MG63 (cell line): Measurements from ENCODE around the gene NHERF2. TPM values are rescaled to one million over a fixed set of nuclear protein-coding genes. Genes with fewer than 3 reads are reported as not detected.
A peak's percentile ranks its signal among the peaks of the same experiment; 100 is the strongest.

Source experiments
- DNase-seq: peaks from one replicate; pipeline ENCODE4 v3.0.0-alpha.2; 2020
- H3K27me3 ChIP-seq: fragments of 250-450 bp; sonication (Bioruptor Pico); 2 replicates; pipeline ENCODE4 v1.5.1; 2020; ENCODE audit warnings: mild to moderate bottlenecking, moderate library complexity
- H3K36me3 ChIP-seq: fragments of 250-450 bp; sonication (Bioruptor Pico); 2 replicates; pipeline ENCODE4 v1.5.1; 2020; ENCODE audit warnings: mild to moderate bottlenecking, moderate library complexity
- H3K4me3 ChIP-seq: fragments of 250-450 bp; sonication (Bioruptor Pico); 2 replicates; pipeline ENCODE4 v1.5.1; 2020; ENCODE audit warnings: mild to moderate bottlenecking, moderate library complexity
- H3K9me3 ChIP-seq: fragments of 250-450 bp; sonication (Bioruptor Pico); 2 replicates; pipeline ENCODE4 v1.5.1; 2020; ENCODE audit warnings: mild to moderate bottlenecking, moderate library complexity
- total RNA-seq: library from RNA; depleted of rRNA; stranded (reverse); fragments of >200 nt; shearing (Covaris generic); gene quantifications from 2 replicates; pipeline ENCODE4 v1.2.3, GENCODE V29; 2014; ENCODE audit warnings: low replicate concordance

The NHERF2 gene
- total RNA-seq, 1 experiment from 2014 or later: 15.9 TPM

- no peak overlapping the region for H3K4me3 ChIP-seq
- H3K27me3 ChIP-seq: no peaks in the 10 kb centered on the region
- no peak for DNase-seq
- no peaks in the 10 kb centered on the region for H3K9me3 ChIP-seq
- peaks cover 30% of the 10 kb centered on the region for H3K36me3 ChIP-seq
These were observed 49.6 kb downstream of the NHERF2 start for GRCh38 chr16:2076072-2076865.

GRCh38 chr16:2077016-2077415 is 50.3 kb downstream of the NHERF2 start:
- DNase-seq: no peak
- peaks cover 34% of the 10 kb centered on the region for H3K36me3 ChIP-seq
- H3K9me3 ChIP-seq: no peaks in the 10 kb centered on the region
- no peaks in the 10 kb centered on the region for H3K27me3 ChIP-seq
- no peak overlapping the region for H3K4me3 ChIP-seq

DNA sequence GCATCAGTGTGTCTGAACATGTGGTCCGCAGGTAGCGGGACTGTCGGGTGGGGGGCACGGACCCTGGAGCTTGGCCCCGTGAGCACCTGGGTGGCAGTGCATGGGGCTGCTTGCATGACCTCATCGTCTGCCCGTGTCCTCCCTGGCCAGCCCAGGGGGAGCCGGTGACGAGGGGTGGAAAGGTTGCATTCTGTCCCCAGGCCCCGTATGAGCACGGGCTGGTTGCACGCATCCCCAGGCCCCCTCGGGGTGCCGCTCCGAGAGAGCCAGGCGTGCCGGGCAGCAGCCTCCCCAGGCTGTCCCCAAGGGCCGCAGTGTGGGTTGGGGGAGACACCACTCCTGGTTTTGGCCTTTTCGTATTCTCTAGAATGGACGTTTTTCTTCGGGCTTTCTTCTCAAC is 51.0 kb downstream of the NHERF2 start:
- H3K27me3 ChIP-seq: no peaks in the 10 kb centered on the region
- no peaks in the 10 kb centered on the region for H3K9me3 ChIP-seq
- H3K36me3 ChIP-seq: peaks cover 39% of the 10 kb centered on the region
- H3K4me3 ChIP-seq: no peak overlapping the region
- DNase-seq: no peak

DNA sequence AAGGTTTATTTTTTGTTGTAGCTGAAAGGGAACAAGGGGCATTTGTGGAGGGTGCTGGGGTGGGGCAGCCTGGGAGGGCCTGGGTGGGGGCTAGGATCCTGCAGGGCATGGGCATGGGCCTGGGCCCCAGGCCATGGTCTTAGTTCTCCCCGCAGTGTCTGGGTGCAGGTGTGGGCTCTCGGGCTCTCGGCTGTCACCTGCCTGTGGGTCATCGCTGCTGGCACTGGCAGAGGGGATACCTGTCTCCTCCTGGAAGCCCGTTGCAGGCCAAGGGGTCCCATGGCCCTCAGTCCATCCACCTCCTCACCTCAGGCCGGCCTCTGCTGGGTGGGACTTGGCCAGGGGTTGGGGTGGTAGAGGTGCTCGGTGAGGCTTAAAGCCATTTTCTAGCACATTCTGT is 51.4 kb downstream of the NHERF2 start:
- DNase-seq: no peak
- H3K4me3 ChIP-seq: no peak overlapping the region
- H3K36me3 ChIP-seq: peaks cover 35% of the 10 kb centered on the region
- no peaks in the 10 kb centered on the region for H3K27me3 ChIP-seq
- no peaks in the 10 kb centered on the region for H3K9me3 ChIP-seq

DNA sequence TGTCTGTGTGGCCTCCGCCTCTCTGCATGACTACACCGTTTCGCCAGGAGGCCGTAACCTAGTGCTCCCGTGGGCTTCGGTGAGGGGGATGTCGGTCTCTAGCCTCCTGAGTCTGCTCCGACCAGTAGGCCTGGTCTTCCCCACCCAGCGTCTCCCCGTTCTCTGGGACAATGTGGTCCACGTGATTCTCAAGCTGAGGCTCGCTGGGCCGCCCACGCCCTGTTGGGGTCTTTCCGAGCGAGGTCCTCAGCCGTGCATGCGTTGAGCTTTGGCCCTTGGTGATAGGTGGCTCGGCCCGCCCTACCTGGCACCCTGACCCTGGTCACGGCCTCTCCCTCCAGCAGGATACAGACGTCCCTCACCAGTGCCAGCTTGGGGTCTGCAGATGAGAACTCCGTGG is 52.0 kb downstream of the NHERF2 start:
- no peak for DNase-seq
- H3K4me3 ChIP-seq: no peak overlapping the region
- H3K36me3 ChIP-seq: peaks cover 30% of the 10 kb centered on the region
- no peaks in the 10 kb centered on the region for H3K27me3 ChIP-seq
- no peaks in the 10 kb centered on the region for H3K9me3 ChIP-seq

- Histone ChIP-seq H3K4me3 (no peak overlapping the region), H3K27me3 (no peaks in the 10 kb centered on the region), H3K9me3 (no peaks in the 10 kb centered on the region), H3K36me3 (peaks cover 32% of the 10 kb centered on the region)
- no peak for DNase-seq
These were observed 52.7 kb downstream of the NHERF2 start for GRCh38 chr16:2079311-2079800.

DNA sequence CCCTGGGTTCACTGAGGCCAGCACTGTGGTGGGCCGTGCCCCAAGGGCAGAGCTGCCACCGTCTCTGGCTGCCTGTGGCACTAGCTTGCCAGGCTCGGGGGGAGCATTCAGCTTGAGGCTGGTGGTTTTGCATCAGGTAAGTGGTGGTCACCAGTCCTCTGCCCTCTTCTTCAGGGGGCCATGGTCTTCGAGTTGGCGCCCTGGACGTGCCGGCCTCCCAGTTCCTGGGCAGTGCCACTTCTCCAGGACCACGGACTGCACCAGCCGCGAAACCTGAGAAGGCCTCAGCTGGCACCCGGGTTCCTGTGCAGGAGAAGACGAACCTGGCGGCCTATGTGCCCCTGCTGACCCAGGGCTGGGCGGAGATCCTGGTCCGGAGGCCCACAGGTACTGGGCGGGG is 53.3 kb downstream of the NHERF2 start:
- no peak for DNase-seq
- Histone ChIP-seq H3K9me3 (no peaks in the 10 kb centered on the region), H3K27me3 (no peaks in the 10 kb centered on the region), H3K36me3 (peaks cover 36% of the 10 kb centered on the region), H3K4me3 (no peak overlapping the region)

DNA sequence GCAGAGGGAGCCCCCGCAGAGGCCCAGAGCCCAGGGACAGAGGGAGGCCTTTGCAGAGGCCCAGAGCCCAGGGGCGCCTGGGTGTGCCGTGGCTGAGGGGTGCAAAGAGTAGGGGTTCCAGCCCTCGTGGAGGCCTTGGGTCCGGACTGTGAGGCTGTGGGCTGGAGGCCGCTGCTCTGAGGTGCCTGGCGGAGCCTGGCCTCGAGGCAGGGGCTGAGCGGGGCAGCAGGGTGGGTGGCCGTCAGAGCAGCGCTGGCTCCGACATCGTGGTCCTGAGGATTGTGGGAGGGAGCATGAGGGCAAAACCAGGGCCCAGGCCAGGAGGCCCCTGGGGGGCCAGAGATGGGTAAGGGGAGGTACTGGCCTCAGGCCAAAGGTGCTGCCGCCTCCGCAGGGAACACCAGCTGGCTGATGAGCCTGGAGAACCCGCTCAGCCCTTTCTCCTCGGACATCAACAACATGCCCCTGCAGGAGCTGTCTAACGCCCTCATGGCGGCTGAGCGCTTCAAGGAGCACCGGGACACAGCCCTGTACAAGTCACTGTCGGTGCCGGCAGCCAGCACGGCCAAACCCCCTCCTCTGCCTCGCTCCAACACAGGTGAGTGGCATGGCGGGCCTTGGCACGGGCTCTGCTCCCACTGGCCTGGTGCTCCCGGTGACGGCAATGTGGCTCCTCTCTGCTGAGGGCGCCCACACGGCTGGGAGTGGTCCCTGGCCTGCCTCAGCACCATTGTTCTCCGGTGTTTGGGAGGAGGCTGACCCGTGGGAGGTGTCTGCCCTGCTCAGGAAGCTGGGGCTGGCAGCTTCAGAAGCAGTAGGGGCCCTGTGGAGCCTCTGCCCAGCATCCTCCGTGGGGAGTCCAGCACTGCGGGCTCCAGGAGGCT is 54.7 kb downstream of the NHERF2 start:
- H3K27me3 ChIP-seq: no peaks in the 10 kb centered on the region
- DNase-seq: no peak
- H3K36me3 ChIP-seq: peaks cover 45% of the 10 kb centered on the region
- H3K9me3 ChIP-seq: no peaks in the 10 kb centered on the region
- H3K4me3 ChIP-seq: no peak overlapping the region

GRCh38 chr16:2082171-2082982 is 55.7 kb downstream of the NHERF2 start:
- Histone ChIP-seq H3K4me3 (no peak overlapping the region), H3K9me3 (no peaks in the 10 kb centered on the region), H3K27me3 (no peaks in the 10 kb centered on the region), H3K36me3 (peaks cover 52% of the 10 kb centered on the region)
- DNase-seq: no peak

DNA sequence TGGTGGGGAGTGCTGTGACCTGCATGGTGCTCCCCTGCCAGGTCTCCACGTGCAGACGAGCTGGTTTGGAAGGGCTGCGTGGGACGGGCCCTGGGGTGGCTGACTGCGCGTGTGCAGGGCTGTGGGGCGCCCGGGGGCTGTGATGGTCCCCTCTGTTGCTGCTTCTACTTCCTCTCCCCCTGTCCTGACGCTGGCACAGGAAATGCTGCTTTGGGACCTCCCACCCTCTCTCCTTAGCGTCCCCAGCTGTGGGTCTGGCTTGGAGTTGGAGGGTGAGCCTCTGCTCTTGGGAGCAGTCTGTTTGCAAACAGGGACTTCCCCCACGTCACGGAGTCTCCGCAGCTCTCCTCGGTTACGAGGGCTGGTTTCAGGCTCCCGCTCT is 56.3 kb downstream of the NHERF2 start:
- DNase-seq: no peak
- no peaks in the 10 kb centered on the region for H3K27me3 ChIP-seq
- no peak overlapping the region for H3K4me3 ChIP-seq
- H3K36me3 ChIP-seq: peaks cover 58% of the 10 kb centered on the region
- no peaks in the 10 kb centered on the region for H3K9me3 ChIP-seq

DNA sequence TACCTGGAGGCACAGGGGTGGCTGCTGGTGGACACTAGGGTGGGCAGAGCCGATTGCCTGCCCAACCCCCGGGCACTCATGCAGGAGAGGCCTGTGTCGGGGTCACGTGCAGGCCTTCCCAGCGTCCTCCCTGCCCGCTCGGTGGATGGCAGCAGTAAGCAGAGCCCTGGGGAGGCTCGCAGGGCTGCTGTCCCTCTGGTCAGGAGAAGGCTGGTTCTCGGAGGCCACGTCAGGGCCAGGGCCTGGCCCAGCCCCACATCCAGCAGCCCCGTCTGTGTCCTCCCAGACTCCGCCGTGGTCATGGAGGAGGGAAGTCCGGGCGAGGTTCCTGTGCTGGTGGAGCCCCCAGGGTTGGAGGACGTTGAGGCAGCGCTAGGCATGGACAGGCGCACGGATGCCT is 56.7 kb downstream of the NHERF2 start:
- DNase-seq: no peak
- no peaks in the 10 kb centered on the region for H3K27me3 ChIP-seq
- H3K4me3 ChIP-seq: no peak overlapping the region
- no peaks in the 10 kb centered on the region for H3K9me3 ChIP-seq
- H3K36me3 ChIP-seq: peaks cover 61% of the 10 kb centered on the region

GRCh38 chr16:2083876-2084780 is 57.4 kb downstream of the NHERF2 start:
- no peaks in the 10 kb centered on the region for H3K9me3 ChIP-seq
- H3K27me3 ChIP-seq: no peaks in the 10 kb centered on the region
- no peak for DNase-seq
- no peak overlapping the region for H3K4me3 ChIP-seq
- H3K36me3 ChIP-seq: peaks cover 68% of the 10 kb centered on the region

DNA sequence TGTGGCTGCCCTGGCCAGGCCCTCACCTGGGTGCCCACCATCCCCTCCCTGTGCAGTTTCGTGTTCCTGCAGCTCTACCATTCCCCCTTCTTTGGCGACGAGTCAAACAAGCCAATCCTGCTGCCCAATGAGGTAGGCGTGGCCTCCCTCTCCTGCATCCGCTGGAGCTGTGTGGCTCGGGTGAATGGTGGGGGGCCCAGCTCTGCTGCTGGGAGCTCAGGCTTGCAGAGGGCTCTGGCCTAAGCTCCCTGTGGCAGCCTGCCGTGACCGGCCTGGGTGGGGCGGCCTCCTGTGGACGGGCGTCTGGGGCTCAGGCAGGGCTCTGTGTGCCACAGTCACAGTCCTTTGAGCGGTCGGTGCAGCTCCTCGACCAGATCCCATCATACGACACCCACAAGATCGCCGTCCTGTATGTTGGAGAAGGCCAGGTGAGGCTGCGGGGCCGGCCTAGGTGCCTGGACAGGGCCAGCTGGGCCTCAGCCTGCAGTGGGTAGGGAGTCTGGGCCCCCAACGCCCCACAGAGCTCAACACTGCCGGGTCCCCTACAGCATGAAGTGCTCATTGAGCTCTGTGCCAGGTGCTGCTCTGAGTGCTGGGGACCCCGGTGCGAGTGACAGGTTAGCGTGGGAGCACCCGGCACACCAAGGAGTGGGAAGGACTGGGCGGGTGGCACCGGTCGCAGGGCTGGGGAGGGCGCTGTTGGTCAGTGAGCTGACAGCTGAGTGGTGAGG is 58.4 kb downstream of the NHERF2 start:
- no peak for DNase-seq
- Histone ChIP-seq H3K4me3 (no peak overlapping the region), H3K9me3 (no peaks in the 10 kb centered on the region), H3K36me3 (peaks cover 74% of the 10 kb centered on the region), H3K27me3 (no peaks in the 10 kb centered on the region)

- H3K4me3 ChIP-seq: no peak overlapping the region
- peaks cover 78% of the 10 kb centered on the region for H3K36me3 ChIP-seq
- no peaks in the 10 kb centered on the region for H3K9me3 ChIP-seq
- DNase-seq: peak; percentile 42
- H3K27me3 ChIP-seq: no peaks in the 10 kb centered on the region
These were observed 59.0 kb downstream of the NHERF2 start for GRCh38 chr16:2085669-2086068.

DNA sequence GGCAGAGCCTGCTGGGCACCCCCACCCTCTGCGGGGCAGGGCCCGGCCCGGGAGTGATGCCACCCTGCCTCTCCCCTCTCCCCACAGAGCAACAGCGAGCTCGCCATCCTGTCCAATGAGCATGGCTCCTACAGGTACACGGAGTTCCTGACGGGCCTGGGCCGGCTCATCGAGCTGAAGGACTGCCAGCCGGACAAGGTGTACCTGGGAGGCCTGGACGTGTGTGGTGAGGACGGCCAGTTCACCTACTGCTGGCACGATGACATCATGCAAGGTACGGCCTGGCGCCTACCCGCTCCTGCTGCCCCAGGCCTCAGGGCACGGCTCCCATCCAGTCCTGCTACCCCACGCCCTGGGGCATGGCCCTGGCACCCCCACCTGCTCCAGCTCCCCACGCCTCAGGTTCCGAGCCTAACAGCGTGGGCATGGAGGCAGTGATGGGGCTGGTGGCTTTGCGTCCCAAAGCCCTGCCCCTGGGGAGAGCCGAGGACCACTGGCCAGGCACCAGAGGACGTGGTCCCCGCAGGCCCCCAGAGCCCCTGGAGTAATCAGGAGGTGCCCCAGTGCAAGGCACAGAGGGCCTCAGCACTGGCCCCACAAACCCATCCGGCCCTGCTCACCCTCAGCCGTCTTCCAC is 59.5 kb downstream of the NHERF2 start:
- no peaks in the 10 kb centered on the region for H3K9me3 ChIP-seq
- no peaks in the 10 kb centered on the region for H3K27me3 ChIP-seq
- no peak overlapping the region for H3K4me3 ChIP-seq
- DNase-seq: no peak
- peaks cover 77% of the 10 kb centered on the region for H3K36me3 ChIP-seq
